Ovary (tissue), 3 donors: ENCODE results near the gene S100A6.

ENCODE experiments used
- CTCF ChIP-seq, 3 donors: fragments of 450-650 bp in 2 of 3; fragments of 200-600 bp in 1 of 3; IDR thresholded peaks; one replicate each; pipeline versions ENCODE4 v1.5.1 to v1.8.0; 2016 to 2022; ENCODE audit warnings: antibody characterized with exemption in 3 of 3, mild to moderate bottlenecking in 1 of 3
- POLR2A ChIP-seq: fragments of 450-650 bp; IDR thresholded peaks from one replicate; pipeline ENCODE4 v1.6.1; 2017; ENCODE audit warnings: antibody characterized with exemption, mild to moderate bottlenecking, moderate library complexity
- donor health status: DM: no; HTN: no; CAD: no.

DNA sequence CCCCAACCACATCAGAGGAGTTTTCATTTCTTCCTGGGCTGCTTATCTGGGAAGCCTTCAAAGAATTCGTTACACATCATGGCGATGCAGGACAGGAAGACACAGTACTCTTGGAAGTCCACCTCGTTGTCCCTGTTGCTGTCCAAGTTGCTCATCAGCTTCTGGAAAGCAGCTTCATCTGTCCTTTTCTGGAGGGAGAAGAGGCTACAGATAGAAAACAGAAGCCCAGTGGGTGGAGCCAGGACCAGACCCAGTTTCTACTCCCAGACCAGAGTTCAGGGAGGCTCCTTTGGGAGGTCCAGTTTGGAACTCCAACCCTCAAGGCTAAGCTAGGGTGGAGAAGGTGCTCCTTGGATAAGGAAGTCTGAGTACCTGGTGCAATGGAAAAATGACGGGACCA, 7.9 kb upstream of the S100A6 start:
- TF ChIP-seq CTCF (IDR thresholded peaks at IDR 0.05): no peak
- no peak for TF ChIP-seq POLR2A
